Renal cortex interstitium (tissue), 11 donors: ENCODE measurements around the gene ARL4A. TPM values are rescaled to one million over a fixed set of nuclear protein-coding genes. Genes with fewer than 3 reads are reported as not detected.

Experiments
- DNase-seq, 11 donors: peaks; one replicate each; pipeline ENCODE4 v3.0.0-alpha.2; 2013; ENCODE audit warnings: low read depth in 9 of 11, low spot score in 4 of 11; ENCODE audit errors: extremely low read depth in 1 of 11
- polyA plus RNA-seq, 3 donors: library from polyadenylated mRNA; unstranded; fragments of 120-200 nt; gene quantifications; one replicate each; pipeline ENCODE4 v1.2.1, GENCODE V29; 2013; ENCODE audit not compliant: insufficient read length in 3 of 3

ARL4A gene
- polyA plus RNA-seq, 3 donors = 28.9 to 35.5 (median 29.3) TPM

- DNase-seq = no peak
Measured at GRCh38 chr7:12737373-12737772, 49.9 kb downstream of the ARL4A start.

GRCh38 chr7:12737836-12738235 lies 50.4 kb downstream of the ARL4A start:
- no peak for DNase-seq

GRCh38 chr7:12738665-12739064 lies 51.2 kb downstream of the ARL4A start:
- no peak for DNase-seq

Other genes starting within 250 kb of the ARL4A start
- gene SCIN, start 116.9 kb upstream of the ARL4A start, polyA plus RNA-seq = 100 to 1,000 TPM in 2 of 3 donors, 10 to 100 TPM in 1; 82.1 to 154 (median 110) TPM